NCI-H146 treated with DMSO at 0.1 percent for 48 hours (cell line): Measurements from ENCODE around the gene RWDD1.
"Not testable (repeated sequence)": the region's sequence is repeated elsewhere in the genome, so short reads cannot be mapped to it uniquely, and the experiment has no call there.

ENCODE experiments used
- DNase-seq: peaks from one replicate; lab custom pipeline; 2025; ENCODE audit not compliant: unreplicated experiment; lab: John Stamatoyannopoulos, UW

RWDD1 gene

GRCh38 chr6:116604868-116605267 is 33.6 kb downstream of the RWDD1 start:
- DNase-seq = not testable (repeated sequence)

- no peak for DNase-seq
Observed at GRCh38 chr6:116605935-116606334, 34.6 kb downstream of the RWDD1 start.

- DNase-seq = no peak
Observed at GRCh38 chr6:116611056-116611455, 39.8 kb downstream of the RWDD1 start.

- DNase-seq = peak; percentile 98
Observed at GRCh38 chr6:116615937-116616736, 44.8 kb downstream of the RWDD1 start, which contains the start of gene RSPH4A. RSPH4A (plus strand) TSS chr6:116616479; CDS start chr6:116616624, 145 bp downstream.

GRCh38 chr6:116616737-116617053 is 45.4 kb downstream of the RWDD1 start:
- peak; percentile 28 for DNase-seq

- DNase-seq = no peak
Observed at GRCh38 chr6:116624036-116624805, 52.9 kb downstream of the RWDD1 start.

GRCh38 chr6:116625872-116626271 is 54.6 kb downstream of the RWDD1 start:
- no peak for DNase-seq

GRCh38 chr6:116629563-116629981 is 58.3 kb downstream of the RWDD1 start:
- no peak for DNase-seq

- DNase-seq = peak; percentile 93
Observed at GRCh38 chr6:116631379-116631990, 60.2 kb downstream of the RWDD1 start.

- peak; percentile 22 for DNase-seq
Observed at GRCh38 chr6:116633685-116634084, 62.4 kb downstream of the RWDD1 start.
